Measurements from ENCODE around the gene KCTD16.

GRCh38 chr5:144230806-144231205 lies 60.1 kb downstream of the KCTD16 start:
- TF ChIP-seq CTCF (IDR thresholded peaks at IDR 0.05) (no peak), HES2 (IDR thresholded peaks at IDR 0.05) (no peak), KDM1A (IDR thresholded peaks at IDR 0.05; ENCODE audit: low read depth) (no peak)
